ENCODE data around the gene HS2ST1.

Gene HS2ST1

GRCh38 chr1:87086120-87086519, 171.7 kb downstream of the HS2ST1 start:
- FAIRE-seq, result no peak

GRCh38 chr1:87089070-87089736, 174.8 kb downstream of the HS2ST1 start:
- FAIRE-seq, result no peak
- TF ChIP-seq POLR2A (IDR thresholded peaks at IDR 0.05; ENCODE audit: low read depth, low read length) (no peak), TAF1 (IDR thresholded peaks at IDR 0.05; ENCODE audit: borderline replicate concordance, low read depth, low read length) (no peak), POLR2AphosphoS5 (IDR thresholded peaks at IDR 0.05; ENCODE audit: low read depth, low read length) (no peak)

More at GRCh38 chr1:87086120-87086519, 171.7 kb downstream of the HS2ST1 start:
- TF ChIP-seq POLR2AphosphoS5 (IDR thresholded peaks at IDR 0.05; ENCODE audit: low read depth, low read length), result no peak
- no peak for TF ChIP-seq POLR2A (IDR thresholded peaks at IDR 0.05; ENCODE audit: low read depth, low read length)
- no peak for TF ChIP-seq TAF1 (IDR thresholded peaks at IDR 0.05; ENCODE audit: borderline replicate concordance, low read depth, low read length)
- no peak for DNase-seq (ENCODE audit: insufficient read length)

GRCh38 chr1:87089823-87090222, 175.4 kb downstream of the HS2ST1 start:
- TF ChIP-seq POLR2AphosphoS5 (IDR thresholded peaks at IDR 0.05; ENCODE audit: low read depth, low read length) (no peak), TAF1 (IDR thresholded peaks at IDR 0.05; ENCODE audit: borderline replicate concordance, low read depth, low read length) (no peak), POLR2A (IDR thresholded peaks at IDR 0.05; ENCODE audit: low read depth, low read length) (no peak)
- DNase-seq (ENCODE audit: insufficient read length) (no peak), FAIRE-seq (no peak)

More at GRCh38 chr1:87089070-87089736, 174.8 kb downstream of the HS2ST1 start:
- no peak for DNase-seq (ENCODE audit: insufficient read length)

- no peak for DNase-seq (ENCODE audit: insufficient read length)
- TF ChIP-seq POLR2AphosphoS5 (IDR thresholded peaks at IDR 0.05; ENCODE audit: low read depth, low read length) (no peak), POLR2A (IDR thresholded peaks at IDR 0.05; ENCODE audit: low read depth, low read length) (no peak), TAF1 (IDR thresholded peaks at IDR 0.05; ENCODE audit: borderline replicate concordance, low read depth, low read length) (no peak)
- no peak for FAIRE-seq
Observed at GRCh38 chr1:87091425-87091824, 177.0 kb downstream of the HS2ST1 start.

- TF ChIP-seq POLR2AphosphoS5 (IDR thresholded peaks at IDR 0.05; ENCODE audit: low read depth, low read length) (no peak), POLR2A (IDR thresholded peaks at IDR 0.05; ENCODE audit: low read depth, low read length) (no peak), TAF1 (IDR thresholded peaks at IDR 0.05; ENCODE audit: borderline replicate concordance, low read depth, low read length) (no peak)
- FAIRE-seq (no peak), DNase-seq (ENCODE audit: insufficient read length) (no peak)
Observed at GRCh38 chr1:87092846-87093245, 178.4 kb downstream of the HS2ST1 start.

GRCh38 chr1:87093286-87093685, 178.9 kb downstream of the HS2ST1 start:
- FAIRE-seq (no peak), DNase-seq (ENCODE audit: insufficient read length) (no peak)
- TF ChIP-seq POLR2AphosphoS5 (IDR thresholded peaks at IDR 0.05; ENCODE audit: low read depth, low read length) (no peak), POLR2A (IDR thresholded peaks at IDR 0.05; ENCODE audit: low read depth, low read length) (no peak), TAF1 (IDR thresholded peaks at IDR 0.05; ENCODE audit: borderline replicate concordance, low read depth, low read length) (no peak)

GRCh38 chr1:87094238-87094637, 179.8 kb downstream of the HS2ST1 start:
- TF ChIP-seq POLR2A (IDR thresholded peaks at IDR 0.05; ENCODE audit: low read depth, low read length) (no peak), POLR2AphosphoS5 (IDR thresholded peaks at IDR 0.05; ENCODE audit: low read depth, low read length) (no peak), TAF1 (IDR thresholded peaks at IDR 0.05; ENCODE audit: borderline replicate concordance, low read depth, low read length) (no peak)
- FAIRE-seq (no peak), DNase-seq (ENCODE audit: insufficient read length) (no peak)

GRCh38 chr1:87100271-87100670, 185.8 kb downstream of the HS2ST1 start:
- no peak for FAIRE-seq
- no peak for DNase-seq (ENCODE audit: insufficient read length)
- TF ChIP-seq POLR2AphosphoS5 (IDR thresholded peaks at IDR 0.05; ENCODE audit: low read depth, low read length) (no peak), TAF1 (IDR thresholded peaks at IDR 0.05; ENCODE audit: borderline replicate concordance, low read depth, low read length) (no peak), POLR2A (IDR thresholded peaks at IDR 0.05; ENCODE audit: low read depth, low read length) (no peak)

GRCh38 chr1:87103074-87103473, 188.6 kb downstream of the HS2ST1 start:
- no peak for TF ChIP-seq TAF1 (IDR thresholded peaks at IDR 0.05; ENCODE audit: borderline replicate concordance, low read depth, low read length)
- TF ChIP-seq POLR2A (IDR thresholded peaks at IDR 0.05; ENCODE audit: low read depth, low read length), result no peak
- no peak for TF ChIP-seq POLR2AphosphoS5 (IDR thresholded peaks at IDR 0.05; ENCODE audit: low read depth, low read length)
- DNase-seq (ENCODE audit: insufficient read length), result no peak
- FAIRE-seq, result no peak

GRCh38 chr1:87104140-87104539, 189.7 kb downstream of the HS2ST1 start:
- TF ChIP-seq POLR2A (IDR thresholded peaks at IDR 0.05; ENCODE audit: low read depth, low read length) (no peak), TAF1 (IDR thresholded peaks at IDR 0.05; ENCODE audit: borderline replicate concordance, low read depth, low read length) (no peak), POLR2AphosphoS5 (IDR thresholded peaks at IDR 0.05; ENCODE audit: low read depth, low read length) (no peak)
- FAIRE-seq (no peak), DNase-seq (ENCODE audit: insufficient read length) (no peak)

- TF ChIP-seq POLR2AphosphoS5 (IDR thresholded peaks at IDR 0.05; ENCODE audit: low read depth, low read length), result no peak
- no peak for TF ChIP-seq POLR2A (IDR thresholded peaks at IDR 0.05; ENCODE audit: low read depth, low read length)
- no peak for TF ChIP-seq TAF1 (IDR thresholded peaks at IDR 0.05; ENCODE audit: borderline replicate concordance, low read depth, low read length)
- DNase-seq (ENCODE audit: insufficient read length), result no peak
- FAIRE-seq, result no peak
Observed at GRCh38 chr1:87104945-87105344, 190.5 kb downstream of the HS2ST1 start.

- no peak for FAIRE-seq
Observed at GRCh38 chr1:87106144-87106543, 191.7 kb downstream of the HS2ST1 start.

More at GRCh38 chr1:87106144-87106543, 191.7 kb downstream of the HS2ST1 start:
- DNase-seq (ENCODE audit: insufficient read length), result no peak
- TF ChIP-seq TAF1 (IDR thresholded peaks at IDR 0.05; ENCODE audit: borderline replicate concordance, low read depth, low read length), result no peak
- TF ChIP-seq POLR2AphosphoS5 (IDR thresholded peaks at IDR 0.05; ENCODE audit: low read depth, low read length), result no peak
- TF ChIP-seq POLR2A (IDR thresholded peaks at IDR 0.05; ENCODE audit: low read depth, low read length), result no peak
